MCF 10A (cell line): ENCODE results near the gene SIX5. TPM values are rescaled to one million over a fixed set of nuclear protein-coding genes. Genes with fewer than 3 reads are reported as not detected.

Experiments used
- BruUV-seq: library from RNA; stranded (reverse); fragments of 400-500 nt; replicated peaks from 2 replicates; lab custom pipeline; 2021; lab: Mats Ljungman, UMichigan
- CTCF ChIA-PET: fragments of 300-600 bp; sonication (Branson Sonifier 250); formaldehyde crosslinking; extraction: SDS; loops from one replicate; lab custom pipeline; 2021; ENCODE audit warnings: antibody characterized with exemption, inconsistent platforms; lab: Yijun Ruan, JAX
- POLR2A ChIA-PET: fragments of 300-600, 350-650 bp; sonication (Branson Sonifier 250); formaldehyde crosslinking; extraction: SDS; loops from one replicate; lab custom pipeline; 2020; ENCODE audit warnings: antibody characterized with exemption, inconsistent platforms; lab: Yijun Ruan, JAX
- DNase-seq: peaks from one replicate; pipeline ENCODE4 v3.0.0-alpha.2; 2018; ENCODE audit not compliant: unreplicated experiment
- H3K27ac Mint-ChIP-seq: one replicate; pipeline ENCODE4 v1.8.0; 2022; ENCODE audit warnings: mild to moderate bottlenecking, low read depth, mixed read lengths; ENCODE audit not compliant: unreplicated experiment
- H3K27me3 Mint-ChIP-seq: one replicate; pipeline ENCODE4 v1.8.0; 2022; ENCODE audit warnings: mixed read lengths; ENCODE audit not compliant: insufficient read depth, unreplicated experiment
- H3K36me3 Mint-ChIP-seq: one replicate; pipeline ENCODE4 v1.8.0; 2022; ENCODE audit warnings: mild to moderate bottlenecking, moderate library complexity, mixed read lengths; ENCODE audit not compliant: insufficient read depth, unreplicated experiment
- H3K4me1 Mint-ChIP-seq: one replicate; pipeline ENCODE4 v1.8.0; 2022; ENCODE audit warnings: mixed read lengths; ENCODE audit not compliant: insufficient read depth, unreplicated experiment
- H3K4me3 Mint-ChIP-seq: one replicate; pipeline ENCODE4 v1.8.0; 2022; ENCODE audit warnings: mild to moderate bottlenecking, moderate library complexity, mixed read lengths; ENCODE audit not compliant: unreplicated experiment
- H3K9me3 Mint-ChIP-seq: one replicate; pipeline ENCODE4 v1.8.0; 2022; ENCODE audit warnings: mixed read lengths; ENCODE audit not compliant: unreplicated experiment
- intact Hi-C: fragments of 100-400 bp; cut with micrococcal nuclease; formaldehyde crosslinking; loops from 2 replicates; pipeline ENCODE4 v1.14.1; 2022
- total RNA-seq: library from RNA; stranded (reverse); gene quantifications from 2 replicates; pipeline ENCODE4 v1.2.3, GENCODE V29; 2022
- TF ChIP-seq, protein P1 (sequence below): fragments of 200-600 bp; IDR thresholded peaks from one replicate; pipeline ENCODE4 v1.8.0; 2022; ENCODE audit warnings: antibody characterized with exemption, mild to moderate bottlenecking; ENCODE audit not compliant: unreplicated experiment

Gene SIX5
- total RNA-seq, 1 experiment from 2014 or later = 19.6 TPM

- ChIA-PET CTCF (interaction anchor here (0.6 to 2.0 kb wide), 4 partner anchors 23 to 90 kb away, joined by 3 to 10 read pairs (median 4); partner anchors contain the start of genes FBXO46 and SIX5), POLR2A (interaction anchor here (0.6 to 3.0 kb wide), 12 partner anchors 9 to 161 kb away, joined by 3 to 30 read pairs (median 4); partner anchors contain the start of genes DMPK, QPCTL, SIX5 and SNRPD2)
- intact Hi-C loops = loop anchor here (1.0 kb wide), 1 partner anchor 9 kb away; no protein-coding TSS in a partner anchor
- Mint-ChIP-seq H3K4me3 (peak within 1 kb of the TSS; percentile 78), H3K4me1 (peaks cover 28% of the 10 kb centered on the region), H3K9me3 (no peaks in the 10 kb centered on the region), H3K27me3 (no peaks in the 10 kb centered on the region), H3K36me3 (peaks cover 25% of the 10 kb centered on the region), H3K27ac (peak within 1 kb of the TSS; percentile 90)
- BruUV-seq = no TSS peak
- peak; percentile 99 for DNase-seq
- TF ChIP-seq, protein P1, sequence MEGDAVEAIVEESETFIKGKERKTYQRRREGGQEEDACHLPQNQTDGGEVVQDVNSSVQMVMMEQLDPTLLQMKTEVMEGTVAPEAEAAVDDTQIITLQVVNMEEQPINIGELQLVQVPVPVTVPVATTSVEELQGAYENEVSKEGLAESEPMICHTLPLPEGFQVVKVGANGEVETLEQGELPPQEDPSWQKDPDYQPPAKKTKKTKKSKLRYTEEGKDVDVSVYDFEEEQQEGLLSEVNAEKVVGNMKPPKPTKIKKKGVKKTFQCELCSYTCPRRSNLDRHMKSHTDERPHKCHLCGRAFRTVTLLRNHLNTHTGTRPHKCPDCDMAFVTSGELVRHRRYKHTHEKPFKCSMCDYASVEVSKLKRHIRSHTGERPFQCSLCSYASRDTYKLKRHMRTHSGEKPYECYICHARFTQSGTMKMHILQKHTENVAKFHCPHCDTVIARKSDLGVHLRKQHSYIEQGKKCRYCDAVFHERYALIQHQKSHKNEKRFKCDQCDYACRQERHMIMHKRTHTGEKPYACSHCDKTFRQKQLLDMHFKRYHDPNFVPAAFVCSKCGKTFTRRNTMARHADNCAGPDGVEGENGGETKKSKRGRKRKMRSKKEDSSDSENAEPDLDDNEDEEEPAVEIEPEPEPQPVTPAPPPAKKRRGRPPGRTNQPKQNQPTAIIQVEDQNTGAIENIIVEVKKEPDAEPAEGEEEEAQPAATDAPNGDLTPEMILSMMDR = no peak
Measured at GRCh38 chr19:45792470-45793177, 23.6 kb upstream of the SIX5 start, which contains the start of gene DMWD. TSS of gene DMWD (minus strand) at chr19:45792845. CDS start at chr19:45792756, 89 bp downstream.

GRCh38 chr19:45791744-45792469 is 22.9 kb upstream of the SIX5 start:
- BruUV-seq = TSS peak; percentile 23
- H3K4me3 Mint-ChIP-seq = peak overlapping the region; percentile 78
- POLR2A ChIA-PET = interaction anchor here (1.2 to 3.0 kb wide), 7 partner anchors 8 to 74 kb away, joined by 4 to 30 read pairs (median 9); partner anchors contain the start of genes DMPK and SIX5

GRCh38 chr19:45790942-45791341 is 21.9 kb upstream of the SIX5 start:
- ChIA-PET POLR2A (interaction anchor here (0.6 to 3.0 kb wide), 2 partner anchors 9 to 20 kb away, joined by 4 to 24 read pairs; partner anchors contain the start of gene DMPK), CTCF (interaction anchor here (0.6 to 2.0 kb wide), 3 partner anchors 18 to 1453 kb away, joined by 3 to 10 read pairs (median 3); partner anchors contain the start of gene SIX5)
- intact Hi-C loops = no loop called here
- DNase-seq = no peak
- Mint-ChIP-seq H3K4me3 (peak overlapping the region; percentile 78), H3K27ac (no peak overlapping the region), H3K4me1 (peaks cover 28% of the 10 kb centered on the region), H3K36me3 (peaks cover 38% of the 10 kb centered on the region), H3K9me3 (no peaks in the 10 kb centered on the region), H3K27me3 (no peaks in the 10 kb centered on the region)
- no TSS peak for BruUV-seq
- TF ChIP-seq, protein P1 = no peak

More at GRCh38 chr19:45791744-45792469, 22.9 kb upstream of the SIX5 start:
- H3K27ac Mint-ChIP-seq = peak overlapping the region; percentile 50
- CTCF ChIA-PET = interaction anchor here (1.4 to 2.0 kb wide), 3 partner anchors 19 to 62 kb away, joined by 3 to 10 read pairs (median 4); partner anchors contain the start of genes FBXO46 and SIX5
- H3K4me1 Mint-ChIP-seq = peaks cover 28% of the 10 kb centered on the region
- TF ChIP-seq, protein P1 = no peak
- H3K36me3 Mint-ChIP-seq = peaks cover 29% of the 10 kb centered on the region
- DNase-seq = no peak
- intact Hi-C loops = loop anchor here (1.0 kb wide), 1 partner anchor 9 kb away; no protein-coding TSS in a partner anchor
- H3K27me3 Mint-ChIP-seq = no peaks in the 10 kb centered on the region
- H3K9me3 Mint-ChIP-seq = no peaks in the 10 kb centered on the region
